Right lobe of liver (tissue), 4 donors: ENCODE measurements around the gene EXOC4.

Experiments
- POLR2A ChIP-seq: fragments of 450-650 bp; IDR thresholded peaks from one replicate; pipeline ENCODE4 v1.6.1; 2017; ENCODE audit warnings: antibody characterized with exemption, mild to moderate bottlenecking
- TF ChIP-seq, protein P1 (sequence below), 4 donors: fragments of 200-600 bp in 3 of 4; fragments of 450-650 bp in 1 of 4; IDR thresholded peaks; one replicate each; pipeline versions ENCODE4 v1.5.1 to v1.8.0; 2016 to 2022; ENCODE audit warnings: antibody characterized with exemption in 4 of 4, mild to moderate bottlenecking in 2 of 4
- donor health status: DM: no; HTN: no; CAD: no.
- donor health status: DM: no; HTN: no; CAD: no.
- donor health status: DM: no; HTN: yes; CAD: no.

DNA sequence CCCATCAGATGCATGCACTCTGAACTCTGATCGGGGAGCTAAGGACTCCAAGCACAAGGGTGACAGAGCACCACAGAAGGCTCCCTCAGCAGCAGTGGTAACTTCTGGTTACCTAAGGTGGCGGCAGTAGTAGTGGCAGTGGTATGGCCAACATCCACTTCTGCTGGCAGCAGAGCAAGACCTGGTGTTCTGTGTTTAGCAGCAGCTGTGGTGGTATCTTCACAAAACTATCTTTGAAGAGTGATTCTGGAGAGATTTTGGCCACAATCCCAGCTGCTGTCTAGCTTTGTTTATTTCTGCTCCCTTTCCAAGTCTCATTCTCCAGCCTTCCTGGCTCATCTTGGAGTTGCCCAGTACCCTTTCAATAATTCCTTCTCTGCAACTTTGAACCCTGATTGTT is 771.9 kb downstream of the EXOC4 start:
- TF ChIP-seq, protein P1, sequence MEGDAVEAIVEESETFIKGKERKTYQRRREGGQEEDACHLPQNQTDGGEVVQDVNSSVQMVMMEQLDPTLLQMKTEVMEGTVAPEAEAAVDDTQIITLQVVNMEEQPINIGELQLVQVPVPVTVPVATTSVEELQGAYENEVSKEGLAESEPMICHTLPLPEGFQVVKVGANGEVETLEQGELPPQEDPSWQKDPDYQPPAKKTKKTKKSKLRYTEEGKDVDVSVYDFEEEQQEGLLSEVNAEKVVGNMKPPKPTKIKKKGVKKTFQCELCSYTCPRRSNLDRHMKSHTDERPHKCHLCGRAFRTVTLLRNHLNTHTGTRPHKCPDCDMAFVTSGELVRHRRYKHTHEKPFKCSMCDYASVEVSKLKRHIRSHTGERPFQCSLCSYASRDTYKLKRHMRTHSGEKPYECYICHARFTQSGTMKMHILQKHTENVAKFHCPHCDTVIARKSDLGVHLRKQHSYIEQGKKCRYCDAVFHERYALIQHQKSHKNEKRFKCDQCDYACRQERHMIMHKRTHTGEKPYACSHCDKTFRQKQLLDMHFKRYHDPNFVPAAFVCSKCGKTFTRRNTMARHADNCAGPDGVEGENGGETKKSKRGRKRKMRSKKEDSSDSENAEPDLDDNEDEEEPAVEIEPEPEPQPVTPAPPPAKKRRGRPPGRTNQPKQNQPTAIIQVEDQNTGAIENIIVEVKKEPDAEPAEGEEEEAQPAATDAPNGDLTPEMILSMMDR (IDR thresholded peaks at IDR 0.05), result no peak
- TF ChIP-seq POLR2A, result no peak
